H9 (cell line): ENCODE data around the gene USP5. TPM values are rescaled to one million over a fixed set of nuclear protein-coding genes. Genes with fewer than 3 reads are reported as not detected.

ENCODE experiments used
- DNase-seq: peaks from one replicate; pipeline ENCODE4 v3.0.0-alpha.2; 2017
- H2AFZ ChIP-seq: one replicate; pipeline ENCODE4 v1.6.1; 2013; ENCODE audit warnings: mild to moderate bottlenecking, low read length, control low read depth, moderate library complexity
- H2AK5ac ChIP-seq: 2 replicates; pipeline ENCODE4 v1.6.1; 2013; ENCODE audit warnings: low read length, control low read depth, mixed read lengths; ENCODE audit not compliant: insufficient read length
- H2BK120ac ChIP-seq: one replicate; pipeline ENCODE4 v1.6.1; 2013; ENCODE audit warnings: low read depth, mild to moderate bottlenecking, low read length, control low read depth, inconsistent platforms; ENCODE audit not compliant: poor library complexity, severe bottlenecking
- H2BK12ac ChIP-seq: 2 replicates; pipeline ENCODE4 v1.6.1; 2013; ENCODE audit warnings: low read length, control low read depth, mixed read lengths, low read depth; ENCODE audit not compliant: insufficient read length
- H2BK15ac ChIP-seq: 2 replicates; pipeline ENCODE4 v1.6.1; 2013; ENCODE audit warnings: low read depth, low read length, control low read depth
- H2BK20ac ChIP-seq: one replicate; pipeline ENCODE4 v1.6.1; 2013; ENCODE audit warnings: low read depth, mild to moderate bottlenecking, low read length, control low read depth, inconsistent platforms; ENCODE audit not compliant: poor library complexity, severe bottlenecking
- H2BK5ac ChIP-seq: 2 replicates; pipeline ENCODE4 v1.6.1; 2013; ENCODE audit warnings: low read length, control low read depth, mixed read lengths; ENCODE audit not compliant: insufficient read length
- H3K14ac ChIP-seq: 2 replicates; pipeline ENCODE4 v1.6.1; 2013; ENCODE audit warnings: low read length, control low read depth; ENCODE audit not compliant: insufficient read depth
- H3K18ac ChIP-seq: 2 replicates; pipeline ENCODE4 v1.6.1; 2013; ENCODE audit warnings: low read depth, mild to moderate bottlenecking, mixed read lengths, low read length, control low read depth; ENCODE audit not compliant: insufficient read length
- H3K23ac ChIP-seq: 2 replicates; pipeline ENCODE4 v1.6.1; 2013; ENCODE audit warnings: low read length, control low read depth, mixed read lengths, low read depth; ENCODE audit not compliant: insufficient read length
- H3K23me2 ChIP-seq: 2 replicates; pipeline ENCODE4 v1.6.1; 2013; ENCODE audit warnings: low read depth, mild to moderate bottlenecking, mixed read lengths, low read length, control low read depth; ENCODE audit not compliant: insufficient read length, poor library complexity, severe bottlenecking
- H3K27ac ChIP-seq: 2 replicates; pipeline ENCODE4 v1.5.1; 2013; ENCODE audit warnings: low read length, control low read depth, mixed read lengths, low read depth; ENCODE audit not compliant: insufficient read length
- H3K27me3 ChIP-seq: 2 replicates; pipeline ENCODE4 v1.6.1; 2013; ENCODE audit warnings: low read length, control low read depth, inconsistent platforms; ENCODE audit not compliant: insufficient read depth
- H3K4ac ChIP-seq: 2 replicates; pipeline ENCODE4 v1.6.1; 2013; ENCODE audit warnings: low read depth, mild to moderate bottlenecking, control low read depth, inconsistent platforms, low read length, moderate library complexity
- H3K4me1 ChIP-seq: 2 replicates; pipeline ENCODE4 v1.6.1; 2013; ENCODE audit warnings: low read length, control low read depth, inconsistent platforms; ENCODE audit not compliant: insufficient read depth
- H3K4me2 ChIP-seq: 2 replicates; pipeline ENCODE4 v1.6.1; 2013; ENCODE audit warnings: low read length, control low read depth, mixed read lengths; ENCODE audit not compliant: insufficient read length, insufficient read depth
- H3K56ac ChIP-seq: 2 replicates; pipeline ENCODE4 v1.6.1; 2013; ENCODE audit warnings: low read depth, mild to moderate bottlenecking, mixed read lengths, low read length, control low read depth; ENCODE audit not compliant: insufficient read length
- H3K79me1 ChIP-seq: 2 replicates; pipeline ENCODE4 v1.6.1; 2013; ENCODE audit warnings: low read depth, mild to moderate bottlenecking, moderate library complexity, low read length, control low read depth, inconsistent platforms; ENCODE audit not compliant: insufficient read depth, poor library complexity, severe bottlenecking
- H3K79me2 ChIP-seq: 2 replicates; pipeline ENCODE4 v1.6.1; 2013; ENCODE audit warnings: low read length, control low read depth, inconsistent platforms; ENCODE audit not compliant: insufficient read depth
- H3K9ac ChIP-seq: 2 replicates; pipeline ENCODE4 v1.6.1; 2013; ENCODE audit warnings: low read length, control low read depth, mixed read lengths; ENCODE audit not compliant: insufficient read length; ENCODE audit errors: extremely low read depth
- H3K9me3 ChIP-seq: one replicate; pipeline ENCODE4 v1.6.1; 2013; ENCODE audit warnings: low read depth, low read length, inconsistent platforms; ENCODE audit not compliant: control insufficient read depth
- H3T11ph ChIP-seq: one replicate; pipeline ENCODE4 v1.6.1; 2013; ENCODE audit warnings: mild to moderate bottlenecking, low read length, control low read depth, inconsistent platforms
- H4K20me1 ChIP-seq: one replicate; pipeline ENCODE4 v1.6.1; 2013; ENCODE audit not compliant: control insufficient read depth, insufficient read length, insufficient read depth
- H4K5ac ChIP-seq: 2 replicates; pipeline ENCODE4 v1.6.1; 2013; ENCODE audit warnings: low read depth, mild to moderate bottlenecking, mixed read lengths, low read length, control low read depth; ENCODE audit not compliant: insufficient read length
- H4K8ac ChIP-seq: replicated peaks from 2 replicates; pipeline ENCODE4 v1.6.1; 2013; ENCODE audit warnings: low read length, control low read depth, mixed read lengths, low read depth; ENCODE audit not compliant: insufficient read length
- H4K91ac ChIP-seq: 2 replicates; pipeline ENCODE4 v1.6.1; 2013; ENCODE audit warnings: low read depth, mild to moderate bottlenecking, moderate library complexity, mixed read lengths, low read length, control low read depth; ENCODE audit not compliant: insufficient read length
- H3K27ac Mint-ChIP-seq, 3 experiments: 2 replicates in 2 of 3; 3 replicates in 1 of 3; pipeline ENCODE4 v1.8.0; 2020 to 2021; ENCODE audit warnings: mixed read lengths in 3 of 3, mild to moderate bottlenecking in 1 of 3, moderate library complexity in 1 of 3
- H3K27me3 Mint-ChIP-seq: 2 replicates; pipeline ENCODE4 v1.8.0; 2021; ENCODE audit warnings: low read depth, mild to moderate bottlenecking, moderate library complexity, mixed read lengths
- H3K36me3 Mint-ChIP-seq, 3 experiments: 2 replicates in 2 of 3; 3 replicates in 1 of 3; pipeline ENCODE4 v1.8.0; 2020 to 2021; ENCODE audit warnings: low read depth in 3 of 3, mixed read lengths in 3 of 3; ENCODE audit not compliant: insufficient read depth in 1 of 3
- H3K4me1 Mint-ChIP-seq, 2 experiments: 2 replicates each; pipeline ENCODE4 v1.8.0; 2020; ENCODE audit warnings: mixed read lengths in 2 of 2
- H3K4me3 Mint-ChIP-seq, 2 experiments: 2 replicates in 1 of 2; 3 replicates in 1 of 2; pipeline ENCODE4 v1.8.0; 2020 to 2021; ENCODE audit warnings: mild to moderate bottlenecking in 2 of 2, mixed read lengths in 2 of 2, moderate library complexity in 1 of 2
- H3K9me3 Mint-ChIP-seq, 2 experiments: 2 replicates in 1 of 2; 3 replicates in 1 of 2; pipeline ENCODE4 v1.8.0; 2020; ENCODE audit warnings: mild to moderate bottlenecking in 2 of 2, mixed read lengths in 2 of 2, moderate library complexity in 1 of 2
- CTCF ChIP-seq: fragments of 200-600 bp; sonication (generic); conservative IDR thresholded peaks from 3 replicates; pipeline ENCODE4 v1.8.0; 2021; ENCODE audit warnings: antibody characterized with exemption, mild to moderate bottlenecking
- WGBS: extraction: QIAGEN DNeasy Blood & Tissue Kit; methylation state at CpG from one replicate; pipeline ENCODE4 v1.1.7; 2013; ENCODE audit warnings: missing lambda C conversion rate, low lambda C conversion rate, mixed read lengths; ENCODE audit not compliant: insufficient read length; ENCODE audit errors: extremely low coverage; 5-methylcytosine and 5-hydroxymethylcytosine counted together
- total RNA-seq: library from RNA; stranded (reverse); gene quantifications from 2 replicates; pipeline ENCODE4 v1.2.1, GENCODE V29; 2021

USP5 gene
- total RNA-seq, 1 experiment from 2014 or later: 143 TPM

GRCh38 chr12:6883683-6884082 lies 31.7 kb downstream of the USP5 start:
- H3K4me2 ChIP-seq: no peak overlapping the region
- H2AFZ ChIP-seq: no peak overlapping the region
- H3T11ph ChIP-seq: no peak overlapping the region
- H3K4ac ChIP-seq: no peak overlapping the region
- no peaks in the 10 kb centered on the region for H3K27me3 ChIP-seq
- no peak overlapping the region for H2BK15ac ChIP-seq
- no peak overlapping the region for H4K5ac ChIP-seq
- peaks cover 26 to 36% of the 10 kb centered on the region in 2 experiments for H3K4me1 Mint-ChIP-seq
- H3K9ac ChIP-seq: no peak overlapping the region
- no peak overlapping the region for H3K4me3 Mint-ChIP-seq
- no peak overlapping the region for H2BK20ac ChIP-seq
- peaks cover 2% of the 10 kb centered on the region; the same call in 1 of the 2 replicates for H3K4me1 ChIP-seq
- no peak overlapping the region for H3K14ac ChIP-seq
- no peaks in the 10 kb centered on the region; a peak in 1 of 5 replicates for H3K9me3 Mint-ChIP-seq
- no peak overlapping the region for H3K56ac ChIP-seq
- no peaks in the 10 kb centered on the region for H3K79me1 ChIP-seq
- TF ChIP-seq CTCF: no peak
- H3K23ac ChIP-seq: no peak overlapping the region
- H3K36me3 Mint-ChIP-seq: peaks cover 0 to 35% (median 27%) of the 10 kb centered on the region in 3 experiments; a peak in 4 of 7 replicates
- H3K23me2 ChIP-seq: no peaks in the 10 kb centered on the region
- H2BK5ac ChIP-seq: no peak overlapping the region
- H2AK5ac ChIP-seq: no peak overlapping the region
- H2BK120ac ChIP-seq: no peak overlapping the region
- H3K18ac ChIP-seq: no peak overlapping the region
- no peaks in the 10 kb centered on the region for H3K27me3 Mint-ChIP-seq
- no peak overlapping the region for H4K91ac ChIP-seq
- no peak overlapping the region for H3K27ac ChIP-seq
- no CpG with 5 or more reads among the region's 11 CpGs for WGBS
- H3K9me3 ChIP-seq: no peaks in the 10 kb centered on the region
- H4K8ac ChIP-seq: no peak overlapping the region
- H3K79me2 ChIP-seq: no peaks in the 10 kb centered on the region
- no peak for DNase-seq
- no peak overlapping the region for H2BK12ac ChIP-seq
- H3K27ac Mint-ChIP-seq: peak overlapping the region in 2 of 3 experiments; percentile 70 to 81; a peak in 3 of 7 replicates
- no peaks in the 10 kb centered on the region for H4K20me1 ChIP-seq
